GM12875 (cell line): ENCODE data around the gene NCKAP5L.
"Not testable (repeated sequence)": the region's sequence is repeated elsewhere in the genome, so short reads cannot be mapped to it uniquely, and the experiment has no call there.

Experiments used
- H3K4me3 ChIP-seq: one replicate; pipeline ENCODE4 v1.5.1; 2011; ENCODE audit warnings: low read depth, low read length, control low read depth
- TF ChIP-seq, protein P1 (sequence below): IDR thresholded peaks from 2 replicates; pipeline ENCODE4 v1.5.1; 2011; ENCODE audit warnings: low read depth, mild to moderate bottlenecking, control low read depth, inconsistent platforms, low read length, moderate library complexity, borderline replicate concordance; ENCODE audit not compliant: insufficient read depth

The NCKAP5L gene

DNA sequence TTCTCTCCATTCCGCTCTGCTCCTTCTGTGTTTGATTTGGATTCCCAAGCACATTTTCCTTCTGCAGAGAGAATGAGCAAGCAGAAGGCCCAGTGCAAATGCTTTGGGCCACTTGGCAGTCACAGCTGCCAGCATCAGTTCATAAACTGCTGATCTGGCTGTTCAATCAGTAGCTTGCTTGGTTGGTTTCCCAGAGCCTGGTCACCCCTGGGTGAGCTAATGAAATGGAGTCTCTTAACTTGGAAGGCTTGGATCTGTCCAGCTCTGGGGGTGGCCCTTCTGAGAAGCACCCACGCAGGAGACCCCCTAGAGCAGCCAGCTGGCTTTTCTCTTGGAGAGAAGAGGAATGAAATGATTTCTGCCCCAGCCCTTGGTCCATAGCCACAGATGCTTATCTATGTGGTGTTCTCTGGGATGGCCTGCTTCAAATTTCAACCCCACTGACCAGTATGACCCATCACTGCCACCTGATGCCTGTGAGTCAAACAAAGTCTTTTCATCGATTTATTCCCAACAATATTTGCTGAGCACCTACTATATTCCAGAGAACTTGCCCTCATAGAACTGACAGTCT, 45.2 kb upstream of the NCKAP5L start:
- TF ChIP-seq, protein P1, sequence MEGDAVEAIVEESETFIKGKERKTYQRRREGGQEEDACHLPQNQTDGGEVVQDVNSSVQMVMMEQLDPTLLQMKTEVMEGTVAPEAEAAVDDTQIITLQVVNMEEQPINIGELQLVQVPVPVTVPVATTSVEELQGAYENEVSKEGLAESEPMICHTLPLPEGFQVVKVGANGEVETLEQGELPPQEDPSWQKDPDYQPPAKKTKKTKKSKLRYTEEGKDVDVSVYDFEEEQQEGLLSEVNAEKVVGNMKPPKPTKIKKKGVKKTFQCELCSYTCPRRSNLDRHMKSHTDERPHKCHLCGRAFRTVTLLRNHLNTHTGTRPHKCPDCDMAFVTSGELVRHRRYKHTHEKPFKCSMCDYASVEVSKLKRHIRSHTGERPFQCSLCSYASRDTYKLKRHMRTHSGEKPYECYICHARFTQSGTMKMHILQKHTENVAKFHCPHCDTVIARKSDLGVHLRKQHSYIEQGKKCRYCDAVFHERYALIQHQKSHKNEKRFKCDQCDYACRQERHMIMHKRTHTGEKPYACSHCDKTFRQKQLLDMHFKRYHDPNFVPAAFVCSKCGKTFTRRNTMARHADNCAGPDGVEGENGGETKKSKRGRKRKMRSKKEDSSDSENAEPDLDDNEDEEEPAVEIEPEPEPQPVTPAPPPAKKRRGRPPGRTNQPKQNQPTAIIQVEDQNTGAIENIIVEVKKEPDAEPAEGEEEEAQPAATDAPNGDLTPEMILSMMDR, result no peak
- no peak overlapping the region for H3K4me3 ChIP-seq

DNA sequence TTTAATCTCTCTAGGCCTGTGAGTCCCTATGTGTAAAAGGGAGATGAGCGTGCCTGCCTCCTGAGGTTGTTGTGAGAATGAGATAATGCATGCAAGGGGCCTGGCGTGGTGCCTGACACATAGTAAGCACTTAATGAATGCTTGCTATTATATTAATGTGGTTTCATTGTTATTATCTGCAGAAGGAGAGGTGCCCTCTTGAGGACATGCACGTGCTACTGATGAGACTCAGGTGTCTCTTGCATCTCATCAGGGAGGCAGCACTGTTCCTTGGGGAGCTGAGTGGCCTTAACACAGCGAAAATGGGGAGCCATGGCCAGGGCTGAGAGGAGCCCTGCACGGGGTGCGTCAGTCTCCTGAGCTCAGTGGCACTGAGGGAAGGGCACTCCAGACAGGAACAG, 44.6 kb upstream of the NCKAP5L start:
- TF ChIP-seq, protein P1, result no peak
- H3K4me3 ChIP-seq, result no peak overlapping the region

DNA sequence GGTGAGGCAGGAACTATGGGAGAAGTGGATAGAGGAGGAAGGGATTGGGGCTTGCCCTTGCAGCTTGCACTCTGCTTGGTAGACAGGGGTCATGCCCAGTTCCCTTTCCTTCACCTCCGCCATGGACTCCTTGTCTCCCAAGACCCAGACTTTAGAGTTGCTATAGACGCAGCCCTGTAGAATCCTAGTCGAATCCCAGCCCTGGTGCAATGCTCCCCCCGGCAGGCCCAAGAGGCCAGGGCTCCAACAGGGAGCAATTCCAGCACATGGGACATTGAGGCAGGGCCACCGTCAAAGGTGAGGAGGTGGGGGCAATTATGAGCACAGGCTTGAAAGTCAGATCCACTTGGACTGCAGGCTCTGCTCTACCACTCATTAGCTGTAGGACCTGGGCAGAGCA, 44.2 kb upstream of the NCKAP5L start:
- no peak overlapping the region for H3K4me3 ChIP-seq
- TF ChIP-seq, protein P1, result no peak

DNA sequence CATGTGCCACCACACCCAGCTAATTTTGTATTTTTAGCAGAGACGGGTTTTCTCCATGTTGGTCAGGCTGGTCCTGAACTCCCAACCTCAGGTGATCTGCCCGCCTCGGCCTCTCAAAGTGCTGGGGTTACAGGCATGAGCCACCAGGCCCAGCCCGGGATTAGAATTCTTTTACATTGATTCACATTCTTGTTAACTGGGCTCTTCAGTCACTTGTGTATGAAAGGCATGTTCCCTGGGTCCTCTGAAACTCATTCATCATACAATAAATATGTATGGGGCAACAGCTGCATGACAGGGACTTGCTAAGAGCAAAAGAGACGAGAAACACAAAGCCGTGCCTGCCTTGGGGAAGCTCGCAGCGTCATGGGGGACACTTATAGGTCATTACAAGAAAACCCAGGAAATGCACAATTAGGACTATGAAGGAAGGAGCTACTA, 43.6 kb upstream of the NCKAP5L start:
- not testable (repeated sequence) for H3K4me3 ChIP-seq

DNA sequence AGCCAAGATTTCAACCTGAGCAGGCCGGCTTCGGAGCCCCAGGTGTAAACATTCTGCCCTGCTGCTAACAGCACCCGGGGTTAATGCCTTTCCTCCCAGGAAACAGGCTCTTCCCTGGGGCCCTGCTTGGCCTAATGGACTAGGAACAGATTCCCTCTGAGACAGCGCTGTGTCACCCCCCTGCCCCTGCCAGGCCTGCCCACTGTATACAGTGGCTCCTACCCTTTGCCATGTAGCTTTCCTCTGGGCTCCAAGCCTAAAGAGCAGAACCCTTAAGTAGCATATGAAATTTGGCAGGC, 43.0 kb upstream of the NCKAP5L start:
- TF ChIP-seq, protein P1, result no peak
- no peak overlapping the region for H3K4me3 ChIP-seq

DNA sequence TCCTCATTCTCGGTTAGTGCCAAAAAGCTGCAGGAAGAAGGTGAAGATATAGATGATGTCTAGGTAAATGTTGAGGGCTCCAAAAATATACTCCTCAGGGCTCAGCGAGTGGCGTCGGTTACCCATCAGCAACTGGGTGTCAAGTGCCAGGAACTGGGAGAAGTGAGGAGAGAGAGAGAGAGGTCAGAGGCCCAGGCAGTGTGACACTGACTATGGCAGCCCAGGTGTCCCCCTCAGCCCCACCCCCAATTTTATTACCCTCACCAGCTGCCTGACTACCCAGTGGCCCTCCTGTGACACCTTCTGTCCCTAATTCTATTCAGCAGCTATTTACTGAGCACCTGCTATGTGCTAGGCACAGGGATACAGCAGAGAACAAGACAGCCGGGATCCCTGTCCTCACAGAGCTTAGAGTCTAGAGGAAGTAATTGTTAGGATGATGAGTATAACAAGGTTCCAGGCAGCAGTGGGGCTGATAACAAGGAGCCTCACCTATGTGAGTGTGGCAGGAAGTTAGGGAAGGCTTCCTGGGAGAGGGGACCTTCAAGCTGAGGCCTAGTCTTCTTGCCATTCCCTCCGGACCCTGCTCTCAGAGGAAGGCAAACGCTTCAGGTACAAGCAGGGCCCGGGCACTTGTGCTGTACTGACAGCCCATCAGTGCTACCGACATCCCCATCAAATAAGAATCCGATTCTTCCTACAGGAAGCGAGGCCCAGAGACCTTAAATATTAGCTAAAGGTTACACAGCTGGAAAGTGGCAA, 42.5 kb upstream of the NCKAP5L start:
- H3K4me3 ChIP-seq, result no peak overlapping the region
- TF ChIP-seq, protein P1, result no peak

DNA sequence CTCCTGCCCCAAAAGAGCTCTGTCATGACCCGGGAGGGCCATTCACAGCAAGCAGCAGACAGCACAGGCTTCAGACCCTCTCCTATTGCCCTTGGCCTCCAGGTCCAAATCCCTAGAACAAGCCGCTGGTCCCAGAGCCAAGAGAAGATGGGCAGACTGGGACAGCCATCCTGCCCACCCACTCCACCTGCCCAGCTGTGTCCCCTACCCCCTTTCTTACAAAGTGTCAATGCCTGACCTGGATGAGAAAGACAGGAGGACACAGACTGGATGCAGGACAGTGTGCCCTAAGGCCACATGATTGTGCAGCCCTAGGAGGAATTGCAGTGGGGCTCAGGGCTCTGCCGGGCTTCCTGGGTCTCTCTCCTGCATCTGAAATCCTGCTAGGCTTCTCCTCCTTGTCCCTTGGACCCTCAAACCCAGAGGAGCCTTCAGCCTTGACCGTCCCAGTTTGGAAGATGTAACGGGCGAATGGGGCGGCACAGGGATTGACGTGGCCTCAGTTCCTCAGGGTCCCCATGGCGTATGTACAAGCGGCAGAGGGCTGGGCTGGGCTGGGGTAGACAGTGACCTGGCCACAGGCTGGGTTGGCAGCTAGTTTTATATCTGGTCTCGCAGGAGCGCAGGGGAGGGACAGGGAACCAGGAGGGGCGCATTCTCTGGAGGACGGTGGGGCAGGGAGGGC, 41.7 kb upstream of the NCKAP5L start:
- H3K4me3 ChIP-seq, result no peak overlapping the region
- TF ChIP-seq, protein P1, result no peak
